Measurements from ENCODE around the gene MECP2.

The MECP2 gene

DNA sequence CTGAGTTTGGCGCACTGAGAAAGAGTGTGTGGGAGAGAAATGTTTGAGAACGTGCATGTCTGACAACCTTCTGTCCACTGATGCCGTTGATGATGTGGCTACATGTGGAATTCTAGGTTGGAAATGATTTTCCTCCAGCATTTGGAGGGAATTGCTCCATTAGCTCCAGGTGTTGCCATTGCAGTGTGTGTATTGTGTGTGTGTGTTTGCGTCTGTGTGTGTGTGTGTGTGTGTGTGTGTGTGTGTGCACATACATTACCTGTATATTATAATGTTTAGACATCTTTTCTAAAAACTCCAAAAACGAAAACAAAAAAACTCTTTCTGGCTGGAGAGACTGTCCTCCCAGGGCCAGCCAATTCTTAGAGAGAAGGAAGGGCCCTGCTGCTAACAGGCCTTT is 18.2 kb upstream of the MECP2 start:
- TF ChIP-seq, protein P1, sequence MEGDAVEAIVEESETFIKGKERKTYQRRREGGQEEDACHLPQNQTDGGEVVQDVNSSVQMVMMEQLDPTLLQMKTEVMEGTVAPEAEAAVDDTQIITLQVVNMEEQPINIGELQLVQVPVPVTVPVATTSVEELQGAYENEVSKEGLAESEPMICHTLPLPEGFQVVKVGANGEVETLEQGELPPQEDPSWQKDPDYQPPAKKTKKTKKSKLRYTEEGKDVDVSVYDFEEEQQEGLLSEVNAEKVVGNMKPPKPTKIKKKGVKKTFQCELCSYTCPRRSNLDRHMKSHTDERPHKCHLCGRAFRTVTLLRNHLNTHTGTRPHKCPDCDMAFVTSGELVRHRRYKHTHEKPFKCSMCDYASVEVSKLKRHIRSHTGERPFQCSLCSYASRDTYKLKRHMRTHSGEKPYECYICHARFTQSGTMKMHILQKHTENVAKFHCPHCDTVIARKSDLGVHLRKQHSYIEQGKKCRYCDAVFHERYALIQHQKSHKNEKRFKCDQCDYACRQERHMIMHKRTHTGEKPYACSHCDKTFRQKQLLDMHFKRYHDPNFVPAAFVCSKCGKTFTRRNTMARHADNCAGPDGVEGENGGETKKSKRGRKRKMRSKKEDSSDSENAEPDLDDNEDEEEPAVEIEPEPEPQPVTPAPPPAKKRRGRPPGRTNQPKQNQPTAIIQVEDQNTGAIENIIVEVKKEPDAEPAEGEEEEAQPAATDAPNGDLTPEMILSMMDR (IDR thresholded peaks at IDR 0.05; ENCODE audit: poor library complexity, severe bottlenecking) = no peak
- H3K27ac ChIP-seq (ENCODE audit: poor library complexity, severe bottlenecking) = no peak overlapping the region
- no peaks in the 10 kb centered on the region for H3K36me3 ChIP-seq (ENCODE audit: low read depth)
- ATAC-seq (ENCODE audit: low read depth) = no peak
- no peak for DNase-seq (ENCODE audit: low spot score)
- no peaks in the 10 kb centered on the region for H3K4me1 ChIP-seq (ENCODE audit: insufficient read depth, poor library complexity, severe bottlenecking)
- H3K9me3 ChIP-seq (ENCODE audit: severe bottlenecking) = no peaks in the 10 kb centered on the region
- no peaks in the 10 kb centered on the region for H3K27me3 ChIP-seq (ENCODE audit: insufficient read depth, poor library complexity, severe bottlenecking)
- H3K4me3 ChIP-seq (ENCODE audit: severe bottlenecking) = no peak overlapping the region

DNA sequence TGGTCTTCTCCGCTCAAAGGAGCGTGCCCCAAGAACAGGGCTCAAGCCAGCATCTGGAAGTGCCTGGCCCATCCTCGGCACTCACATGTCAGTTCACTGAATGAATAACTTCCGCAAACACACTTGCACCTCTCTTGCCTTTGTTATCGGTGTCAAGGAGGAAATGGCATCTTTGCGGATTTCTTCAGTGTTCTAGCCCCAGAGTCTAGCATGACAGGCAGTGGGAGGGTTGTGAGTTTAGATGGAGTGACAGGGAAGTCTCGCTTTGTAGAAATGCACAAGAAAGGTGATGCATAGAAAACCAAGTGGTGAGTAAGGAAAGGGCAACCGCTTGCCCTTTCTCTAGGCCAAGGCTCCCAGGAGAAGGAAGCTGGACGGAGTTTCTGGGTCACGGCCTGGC is 17.6 kb upstream of the MECP2 start:
- H3K9me3 ChIP-seq (ENCODE audit: severe bottlenecking) = no peaks in the 10 kb centered on the region
- DNase-seq (ENCODE audit: low spot score) = no peak
- no peak overlapping the region for H3K4me3 ChIP-seq (ENCODE audit: severe bottlenecking)
- no peaks in the 10 kb centered on the region for H3K4me1 ChIP-seq (ENCODE audit: insufficient read depth, poor library complexity, severe bottlenecking)
- no peak for ATAC-seq (ENCODE audit: low read depth)
- no peak overlapping the region for H3K27ac ChIP-seq (ENCODE audit: poor library complexity, severe bottlenecking)
- H3K27me3 ChIP-seq (ENCODE audit: insufficient read depth, poor library complexity, severe bottlenecking) = no peaks in the 10 kb centered on the region
- TF ChIP-seq, protein P1 (IDR thresholded peaks at IDR 0.05; ENCODE audit: poor library complexity, severe bottlenecking) = no peak
- no peaks in the 10 kb centered on the region for H3K36me3 ChIP-seq (ENCODE audit: low read depth)

DNA sequence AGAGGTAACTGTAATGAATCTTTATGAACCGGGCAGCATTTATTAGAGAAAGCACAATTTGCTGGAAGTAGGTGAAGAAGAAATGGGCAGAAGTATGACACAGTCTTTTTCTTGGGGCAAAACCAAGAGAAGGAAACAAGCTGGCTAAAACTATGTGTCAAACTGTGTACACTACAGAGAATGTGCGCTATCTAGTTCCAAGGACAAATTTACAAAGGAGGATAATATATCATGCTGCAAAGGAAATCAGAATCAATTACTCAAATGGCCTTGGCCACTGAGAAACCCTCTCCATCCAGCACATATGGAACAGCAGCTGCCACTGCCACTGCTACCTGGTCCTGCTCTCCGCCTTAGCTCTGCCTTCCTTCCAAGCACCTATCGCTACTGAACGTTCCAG is 17.1 kb upstream of the MECP2 start:
- ATAC-seq (ENCODE audit: low read depth) (no peak), DNase-seq (ENCODE audit: low spot score) (no peak)
- Histone ChIP-seq H3K27me3 (ENCODE audit: insufficient read depth, poor library complexity, severe bottlenecking) (no peaks in the 10 kb centered on the region), H3K4me3 (ENCODE audit: severe bottlenecking) (no peak overlapping the region), H3K4me1 (ENCODE audit: insufficient read depth, poor library complexity, severe bottlenecking) (no peaks in the 10 kb centered on the region), H3K27ac (ENCODE audit: poor library complexity, severe bottlenecking) (no peak overlapping the region), H3K9me3 (ENCODE audit: severe bottlenecking) (no peaks in the 10 kb centered on the region), H3K36me3 (ENCODE audit: low read depth) (no peaks in the 10 kb centered on the region)
- TF ChIP-seq, protein P1 (IDR thresholded peaks at IDR 0.05; ENCODE audit: poor library complexity, severe bottlenecking) = no peak

DNA sequence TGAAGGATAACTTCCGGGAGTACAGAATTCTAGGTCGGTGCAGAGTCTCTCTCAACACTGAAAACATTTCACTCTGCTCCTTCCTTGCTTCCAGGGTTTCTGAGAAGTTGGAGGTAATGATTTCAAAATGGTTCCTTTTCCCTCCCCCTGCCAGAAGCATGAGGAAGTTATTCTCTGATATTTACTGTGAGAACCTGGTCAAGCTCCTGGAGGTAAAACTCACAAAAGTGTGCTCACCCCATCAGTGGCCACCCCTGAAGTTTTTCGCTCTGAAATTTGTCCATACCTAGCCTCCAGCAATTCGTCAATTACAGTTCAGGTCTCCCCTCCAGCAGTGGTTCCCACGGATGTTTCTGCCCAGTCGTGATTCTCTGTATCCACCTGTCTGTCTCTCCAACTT is 16.2 kb upstream of the MECP2 start:
- no peaks in the 10 kb centered on the region for H3K27me3 ChIP-seq (ENCODE audit: insufficient read depth, poor library complexity, severe bottlenecking)
- H3K36me3 ChIP-seq (ENCODE audit: low read depth) = no peaks in the 10 kb centered on the region
- no peak overlapping the region for H3K27ac ChIP-seq (ENCODE audit: poor library complexity, severe bottlenecking)

DNA sequence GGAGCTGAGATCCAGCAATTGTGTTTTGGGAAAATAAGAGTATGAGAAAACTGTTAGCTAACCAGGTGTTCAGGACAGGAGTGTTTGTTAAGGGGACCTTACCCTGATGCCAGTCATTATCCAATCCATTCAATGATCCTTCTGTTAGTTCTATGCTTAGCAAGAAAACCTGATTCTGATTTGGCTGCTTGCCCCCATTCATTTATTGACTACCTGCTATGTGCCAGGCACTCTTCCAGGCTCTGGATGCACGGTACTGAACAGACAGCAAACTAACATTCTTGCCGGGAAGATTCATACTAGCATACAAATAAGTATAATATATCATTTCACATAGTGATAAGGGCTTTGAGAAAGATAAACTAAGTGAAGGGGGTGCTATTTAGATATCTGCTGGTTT is 1.0 kb upstream of the MECP2 start:
- peaks cover 3% of the 10 kb centered on the region for H3K4me1 ChIP-seq (ENCODE audit: insufficient read depth, poor library complexity, severe bottlenecking)
- TF ChIP-seq, protein P1 (IDR thresholded peaks at IDR 0.05; ENCODE audit: poor library complexity, severe bottlenecking) = no peak
- H3K9me3 ChIP-seq (ENCODE audit: severe bottlenecking) = no peaks in the 10 kb centered on the region
- DNase-seq (ENCODE audit: low spot score) (no peak), ATAC-seq (ENCODE audit: low read depth) (no peak)
- no peaks in the 10 kb centered on the region for H3K27me3 ChIP-seq (ENCODE audit: insufficient read depth, poor library complexity, severe bottlenecking)
- H3K27ac ChIP-seq (ENCODE audit: poor library complexity, severe bottlenecking) = no peak overlapping the region
- H3K36me3 ChIP-seq (ENCODE audit: low read depth) = no peaks in the 10 kb centered on the region
- no peak overlapping the region for H3K4me3 ChIP-seq (ENCODE audit: severe bottlenecking)

More for the DNA sequence above, 16.2 kb upstream of the MECP2 start:
- Histone ChIP-seq H3K4me1 (ENCODE audit: insufficient read depth, poor library complexity, severe bottlenecking) (no peaks in the 10 kb centered on the region), H3K4me3 (ENCODE audit: severe bottlenecking) (no peak overlapping the region), H3K9me3 (ENCODE audit: severe bottlenecking) (no peaks in the 10 kb centered on the region)
- TF ChIP-seq, protein P1 (IDR thresholded peaks at IDR 0.05; ENCODE audit: poor library complexity, severe bottlenecking) = no peak
- DNase-seq (ENCODE audit: low spot score) = no peak
- no peak for ATAC-seq (ENCODE audit: low read depth)

Measured in RWPE2 (cell line).